ENCODE data around the gene ARTN.

DNA sequence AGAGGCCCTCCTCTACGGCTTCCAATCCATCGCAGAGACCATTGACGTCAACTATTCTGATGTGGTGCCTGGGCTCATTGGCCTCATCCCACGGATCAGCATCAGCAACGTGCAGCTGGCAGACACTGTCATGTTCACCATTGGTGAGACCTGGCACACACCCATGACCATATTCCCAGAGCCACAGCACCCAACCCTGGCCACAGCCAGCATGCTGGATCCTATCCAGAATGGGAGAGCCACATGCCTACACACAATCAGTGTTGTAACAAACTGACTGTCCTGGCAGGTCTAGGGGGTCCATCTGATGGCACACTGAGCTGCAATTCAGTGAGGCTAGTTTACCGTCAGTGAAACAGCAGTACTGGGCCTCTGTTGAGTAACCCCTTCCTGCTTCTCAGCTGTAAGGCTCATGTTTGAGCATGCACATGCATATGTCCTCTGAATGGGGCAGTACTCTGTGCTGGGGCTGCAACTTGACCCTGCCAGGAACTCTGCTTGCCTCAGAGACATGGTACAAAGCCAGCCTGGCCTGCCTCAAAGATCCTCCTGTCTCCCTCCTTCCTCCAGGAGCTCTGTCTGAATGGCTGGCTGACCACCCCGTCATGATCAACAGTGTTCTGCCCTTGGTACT, 23.9 kb downstream of the ARTN start:
- TF ChIP-seq EZH2phosphoT487 (IDR thresholded peaks at IDR 0.05; ENCODE audit: low read depth, severe bottlenecking, unreplicated experiment) (no peak), EZH2 (IDR thresholded peaks at IDR 0.05; ENCODE audit: borderline replicate concordance) (no peak)
- TF ChIP-seq, protein P1, sequence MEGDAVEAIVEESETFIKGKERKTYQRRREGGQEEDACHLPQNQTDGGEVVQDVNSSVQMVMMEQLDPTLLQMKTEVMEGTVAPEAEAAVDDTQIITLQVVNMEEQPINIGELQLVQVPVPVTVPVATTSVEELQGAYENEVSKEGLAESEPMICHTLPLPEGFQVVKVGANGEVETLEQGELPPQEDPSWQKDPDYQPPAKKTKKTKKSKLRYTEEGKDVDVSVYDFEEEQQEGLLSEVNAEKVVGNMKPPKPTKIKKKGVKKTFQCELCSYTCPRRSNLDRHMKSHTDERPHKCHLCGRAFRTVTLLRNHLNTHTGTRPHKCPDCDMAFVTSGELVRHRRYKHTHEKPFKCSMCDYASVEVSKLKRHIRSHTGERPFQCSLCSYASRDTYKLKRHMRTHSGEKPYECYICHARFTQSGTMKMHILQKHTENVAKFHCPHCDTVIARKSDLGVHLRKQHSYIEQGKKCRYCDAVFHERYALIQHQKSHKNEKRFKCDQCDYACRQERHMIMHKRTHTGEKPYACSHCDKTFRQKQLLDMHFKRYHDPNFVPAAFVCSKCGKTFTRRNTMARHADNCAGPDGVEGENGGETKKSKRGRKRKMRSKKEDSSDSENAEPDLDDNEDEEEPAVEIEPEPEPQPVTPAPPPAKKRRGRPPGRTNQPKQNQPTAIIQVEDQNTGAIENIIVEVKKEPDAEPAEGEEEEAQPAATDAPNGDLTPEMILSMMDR (IDR thresholded peaks at IDR 0.05; ENCODE audit: poor library complexity) = no peak
